Activated B cell treated with CpG ODN at 0.5 μM for 24 hours (primary cell): ENCODE data around the gene MDH1B. TPM values are rescaled to one million over a fixed set of nuclear protein-coding genes. Genes with fewer than 3 reads are reported as not detected.
A peak's percentile ranks its signal among the peaks of the same experiment; 100 is the strongest.

Experiments used
- ATAC-seq: fragments of 200-7000 bp; cut with Tn5 transposase; one replicate; pipeline ENCODE4 v1.10.0; 2021; ENCODE audit warnings: low read depth, mild to moderate bottlenecking, moderate library complexity
- CTCF ChIA-PET: fragments of 350-600 bp; sonication (Branson Sonifier 250); formaldehyde crosslinking; loops from one replicate; lab custom pipeline; 2021; ENCODE audit warnings: antibody characterized with exemption; lab: Charles Lee
- POLR2A ChIA-PET: fragments of 350-600 bp; sonication (Branson Sonifier 250); formaldehyde crosslinking; loops from one replicate; lab custom pipeline; 2021; ENCODE audit warnings: antibody characterized with exemption; lab: Charles Lee
- DNase-seq: peaks from one replicate; pipeline ENCODE4 v3.0.0; 2022
- H3K27ac Mint-ChIP-seq: one replicate; pipeline ENCODE4 v1.8.0; 2020; ENCODE audit warnings: mixed read lengths
- H3K27me3 Mint-ChIP-seq: one replicate; pipeline ENCODE4 v1.8.0; 2021; ENCODE audit warnings: mixed read lengths
- H3K36me3 Mint-ChIP-seq: one replicate; pipeline ENCODE4 v1.8.0; 2021; ENCODE audit warnings: low read depth, mixed read lengths
- H3K4me1 Mint-ChIP-seq: one replicate; pipeline ENCODE4 v1.8.0; 2021; ENCODE audit warnings: mixed read lengths
- H3K4me3 Mint-ChIP-seq: one replicate; pipeline ENCODE4 v1.8.0; 2020; ENCODE audit warnings: mild to moderate bottlenecking, mixed read lengths
- H3K9me3 Mint-ChIP-seq: one replicate; pipeline ENCODE4 v1.8.0; 2020; ENCODE audit warnings: mixed read lengths
- CTCF ChIP-seq: fragments of 200-600 bp; IDR thresholded peaks from one replicate; pipeline ENCODE4 v1.8.0; 2022; ENCODE audit warnings: antibody characterized with exemption, mild to moderate bottlenecking
- intact Hi-C: fragments of 100-400 bp; cut with micrococcal nuclease; formaldehyde crosslinking; loops from one replicate; pipeline ENCODE4 v1.15.1; 2024
- total RNA-seq: library from RNA; stranded (reverse); gene quantifications from 2 replicates; pipeline ENCODE4 v1.2.3, GENCODE V29; 2022

The MDH1B gene
- total RNA-seq, 1 donor from 2014 or later, result not detected

- H3K4me1 Mint-ChIP-seq, result peaks cover 8% of the 10 kb centered on the region
- ATAC-seq (no peak), DNase-seq (no peak)
- ChIA-PET CTCF (no interaction called here), POLR2A (no interaction called here)
- H3K27me3 Mint-ChIP-seq, result no peaks in the 10 kb centered on the region
- H3K36me3 Mint-ChIP-seq, result no peaks in the 10 kb centered on the region
- H3K27ac Mint-ChIP-seq, result no peak overlapping the region
- intact Hi-C loops, result loop anchor here (10.0 kb wide), 1 partner anchor 550 kb away; no protein-coding TSS in a partner anchor
- no peaks in the 10 kb centered on the region for H3K9me3 Mint-ChIP-seq
- H3K4me3 Mint-ChIP-seq, result no peak overlapping the region
- TF ChIP-seq CTCF, result no peak
Measured at GRCh38 chr2:206804326-206804725, 39.2 kb upstream of the MDH1B start.

DNA sequence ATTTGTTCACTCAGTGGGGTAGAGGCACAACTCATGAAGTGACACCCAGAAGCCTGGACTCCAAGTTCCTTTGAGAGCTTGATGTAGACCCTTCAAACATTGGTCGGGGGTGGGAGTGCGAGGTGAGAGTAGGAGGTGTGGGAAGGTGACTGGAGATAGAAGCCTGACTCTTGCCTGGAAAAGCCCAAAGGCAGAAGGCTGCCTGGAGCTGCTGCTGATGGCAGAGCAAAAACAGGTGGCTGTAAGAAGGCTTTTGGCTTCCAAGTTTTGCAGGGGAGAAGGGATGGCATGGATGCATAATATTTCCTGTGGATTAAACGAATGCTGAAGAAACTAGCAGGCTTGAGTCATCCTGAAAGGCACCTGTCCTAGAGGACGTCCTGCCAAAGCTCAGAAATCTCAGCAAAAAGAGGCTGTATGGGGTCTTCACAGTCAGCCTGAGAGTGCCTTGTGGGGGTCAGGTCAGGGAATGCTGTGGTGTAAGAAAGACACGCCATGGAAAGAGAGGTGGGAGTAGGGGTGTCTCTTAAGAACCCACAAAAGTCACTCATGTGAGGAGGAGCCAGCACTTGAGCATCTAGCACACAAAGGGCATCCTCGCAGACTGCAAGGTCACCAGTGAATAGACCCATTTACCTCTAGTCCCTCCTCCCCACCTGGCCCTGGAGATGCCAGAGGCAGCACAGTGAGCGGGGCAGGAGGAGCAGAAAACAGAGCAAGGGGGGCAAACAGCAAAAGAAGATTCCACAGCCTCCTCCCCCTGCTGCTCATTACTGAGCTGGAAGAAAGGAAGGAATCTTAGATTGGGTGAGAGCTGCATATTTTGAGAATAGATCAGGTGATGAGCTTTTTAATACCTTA is 37.8 kb upstream of the MDH1B start:
- TF ChIP-seq CTCF, result no peak
- DNase-seq, result no peak
- H3K9me3 Mint-ChIP-seq, result no peaks in the 10 kb centered on the region
- ChIA-PET CTCF (no interaction called here), POLR2A (no interaction called here)
- H3K27me3 Mint-ChIP-seq, result no peaks in the 10 kb centered on the region
- ATAC-seq, result no peak
- peaks cover 12% of the 10 kb centered on the region for H3K4me1 Mint-ChIP-seq
- no peak overlapping the region for H3K27ac Mint-ChIP-seq
- H3K36me3 Mint-ChIP-seq, result no peaks in the 10 kb centered on the region
- intact Hi-C loops, result loop anchor here (10.0 kb wide), 1 partner anchor 552 kb away; no protein-coding TSS in a partner anchor
- H3K4me3 Mint-ChIP-seq, result no peak overlapping the region

DNA sequence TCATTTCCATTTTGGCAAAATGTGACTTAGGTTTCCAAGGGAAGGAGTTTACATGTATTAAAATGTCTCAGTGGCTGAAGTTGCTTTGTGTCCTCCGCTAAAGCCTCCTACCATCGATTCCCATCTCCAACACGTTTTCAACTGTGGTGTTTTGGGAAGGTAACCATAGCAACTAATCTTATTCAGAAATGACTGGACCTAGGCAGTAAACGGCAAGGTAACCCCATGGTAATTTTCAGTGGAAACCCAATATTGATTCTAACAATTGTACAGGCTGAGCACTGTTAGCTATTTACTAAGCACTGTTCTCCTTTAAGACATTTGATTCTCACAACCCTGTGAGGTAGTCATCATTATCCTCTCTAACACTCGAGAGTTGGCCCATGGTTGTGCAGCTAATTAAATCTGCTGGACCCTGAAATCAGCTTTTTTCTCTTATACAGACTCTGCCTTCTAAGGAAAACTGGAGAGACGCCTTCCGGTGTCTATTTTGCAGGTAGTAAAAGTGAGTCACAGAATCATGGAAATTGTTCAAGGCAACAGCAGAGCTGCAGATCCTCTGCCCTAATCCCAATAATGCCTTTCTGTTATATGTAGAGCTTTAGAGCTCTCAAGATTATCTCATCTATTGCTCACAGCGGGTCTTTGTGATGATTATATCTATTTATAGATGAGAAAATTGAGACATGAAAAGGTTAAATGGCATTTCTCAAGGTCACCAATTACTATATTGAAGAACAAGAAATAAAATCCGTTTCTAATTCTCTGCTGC is 36.5 kb upstream of the MDH1B start:
- H3K27me3 Mint-ChIP-seq, result no peaks in the 10 kb centered on the region
- H3K36me3 Mint-ChIP-seq, result no peaks in the 10 kb centered on the region
- peaks cover 12% of the 10 kb centered on the region for H3K4me1 Mint-ChIP-seq
- ChIA-PET POLR2A (interaction anchor here (0.6 to 1.1 kb wide), 2 partner anchors 333 to 363 kb away, joined by 3 to 4 read pairs; no protein-coding TSS in a partner anchor), CTCF (interaction anchor here (0.9 to 3.0 kb wide), 10 partner anchors 10 to 1239 kb away, joined by 3 to 21 read pairs (median 4); partner anchors contain the start of genes FASTKD2 and MDH1B)
- H3K9me3 Mint-ChIP-seq, result no peaks in the 10 kb centered on the region
- no peak for TF ChIP-seq CTCF
- no peak overlapping the region for H3K27ac Mint-ChIP-seq
- intact Hi-C loops, result loop anchor here (2.0 to 10.0 kb wide), 3 partner anchors 553 to 1239 kb away; no protein-coding TSS in a partner anchor
- DNase-seq, result no peak
- no peak overlapping the region for H3K4me3 Mint-ChIP-seq
- ATAC-seq, result no peak

- peak overlapping the region; percentile 76 for H3K4me3 Mint-ChIP-seq
Measured at GRCh38 chr2:206800506-206801417, 35.6 kb upstream of the MDH1B start.

More at GRCh38 chr2:206800506-206801417, 35.6 kb upstream of the MDH1B start:
- POLR2A ChIA-PET, result interaction anchor here (0.6 to 1.1 kb wide), 2 partner anchors 364 to 366 kb away, joined by 3 to 4 read pairs; no protein-coding TSS in a partner anchor
- no peak for TF ChIP-seq CTCF
- H3K9me3 Mint-ChIP-seq, result no peaks in the 10 kb centered on the region
- H3K4me1 Mint-ChIP-seq, result peaks cover 12% of the 10 kb centered on the region
- ATAC-seq, result peak; percentile 47
- peak; percentile 21 for DNase-seq
- intact Hi-C loops, result loop anchor here (1.0 to 10.0 kb wide), 6 partner anchors 189 to 1272 kb away; no protein-coding TSS in a partner anchor
- no peaks in the 10 kb centered on the region for H3K36me3 Mint-ChIP-seq
- CTCF ChIA-PET, result interaction anchor here (0.9 to 3.0 kb wide), 16 partner anchors 9 to 1271 kb away, joined by 3 to 21 read pairs (median 4); partner anchors contain the start of genes FASTKD2 and MDH1B
- no peak overlapping the region for H3K27ac Mint-ChIP-seq
- H3K27me3 Mint-ChIP-seq, result no peaks in the 10 kb centered on the region
